Liver (tissue), 3 donors: ENCODE data around the gene CPEB1.

Source experiments
- ATF3 ChIP-seq: IDR thresholded peaks from 2 replicates; pipeline ENCODE4 v1.6.1; 2016; ENCODE audit warnings: antibody characterized with exemption
- CTCF ChIP-seq: fragments of 150-350 bp; IDR thresholded peaks from 2 replicates; pipeline ENCODE4 v1.5.1; 2017; ENCODE audit warnings: improper control_type of control experiment, low read depth, low read length; ENCODE audit not compliant: missing input control
- EGR1 ChIP-seq, 2 donors: IDR thresholded peaks; 2 replicates each; pipeline ENCODE4 v1.6.1; 2016 to 2018; ENCODE audit warnings: antibody characterized with exemption in 2 of 2, low read depth in 2 of 2
- FOXA1 ChIP-seq: IDR thresholded peaks from 2 replicates; pipeline ENCODE4 v1.6.1; 2016; ENCODE audit warnings: antibody characterized with exemption
- GABPA ChIP-seq, 2 donors: IDR thresholded peaks in 1 of 2; conservative IDR thresholded peaks in 1 of 2; 2 replicates each; pipeline ENCODE4 v1.6.1; 2016; ENCODE audit warnings: antibody characterized with exemption in 2 of 2, mild to moderate bottlenecking in 1 of 2, moderate library complexity in 1 of 2
- JUND ChIP-seq, 2 donors: IDR thresholded peaks; 2 replicates each; pipeline ENCODE4 v1.6.1; 2016; ENCODE audit warnings: antibody characterized with exemption in 2 of 2
- MAX ChIP-seq: IDR thresholded peaks from 2 replicates; pipeline ENCODE4 v1.6.1; 2016; ENCODE audit warnings: antibody characterized with exemption
- RAD21 ChIP-seq, 2 donors: IDR thresholded peaks; 2 replicates each; pipeline ENCODE4 v1.6.1; 2016; ENCODE audit warnings: antibody characterized with exemption in 2 of 2, mild to moderate bottlenecking in 2 of 2
- REST ChIP-seq: IDR thresholded peaks from 2 replicates; pipeline ENCODE4 v1.6.1; 2016; ENCODE audit warnings: antibody characterized with exemption, mild to moderate bottlenecking
- RXRA ChIP-seq, 2 donors: IDR thresholded peaks; 2 replicates each; pipeline ENCODE4 v1.6.1; 2017 to 2018; ENCODE audit warnings: antibody characterized with exemption in 2 of 2, mild to moderate bottlenecking in 1 of 2
- SP1 ChIP-seq: IDR thresholded peaks from 2 replicates; pipeline ENCODE4 v1.6.1; 2018; ENCODE audit warnings: antibody characterized with exemption, mild to moderate bottlenecking
- TAF1 ChIP-seq: conservative IDR thresholded peaks from 2 replicates; pipeline ENCODE4 v1.6.1; 2016; ENCODE audit warnings: antibody characterized with exemption, mild to moderate bottlenecking
- YY1 ChIP-seq: IDR thresholded peaks from 2 replicates; pipeline ENCODE4 v1.6.1; 2016; ENCODE audit warnings: antibody characterized with exemption, mild to moderate bottlenecking
- ZBTB33 ChIP-seq: IDR thresholded peaks from 2 replicates; pipeline ENCODE4 v1.6.1; 2016; ENCODE audit warnings: antibody characterized with exemption
- donor health status: healthy.
- donor health status: healthy.

- no peak for TF ChIP-seq TAF1
- TF ChIP-seq CTCF, result no peak
- no peak for TF ChIP-seq REST
- TF ChIP-seq RAD21 (IDR thresholded peaks at IDR 0.05), result no peak
- no peak for TF ChIP-seq ATF3
- no peak for TF ChIP-seq JUND (IDR thresholded peaks at IDR 0.05)
- no peak for TF ChIP-seq RXRA (IDR thresholded peaks at IDR 0.05)
- TF ChIP-seq GABPA (IDR thresholded peaks at IDR 0.05 in 1 of 2, conservative IDR thresholded peaks at IDR 0.05 in 1 of 2), result no peak
- TF ChIP-seq MAX, result no peak
- no peak for TF ChIP-seq ZBTB33
- no peak for TF ChIP-seq FOXA1
- TF ChIP-seq YY1, result no peak
- TF ChIP-seq SP1, result no peak
- no peak for TF ChIP-seq EGR1 (IDR thresholded peaks at IDR 0.05; ENCODE audit: low read depth in 2 of 2)
These were observed 15.5 kb upstream of the CPEB1 start for GRCh38 chr15:82662641-82663040.
